D721Med (cell line): ENCODE results near the gene ZBTB49.

Source experiments
- DNase-seq: peaks from one replicate; pipeline ENCODE4 v3.0.0; 2011; ENCODE audit warnings: low spot score; ENCODE audit not compliant: insufficient read length
- FAIRE-seq: peaks from 2 replicates; lab custom pipeline; 2011; peaks lifted over from hg19 to GRCh38; lab: Jason Lieb, UNC
- CTCF ChIP-seq: IDR thresholded peaks from 2 replicates; pipeline ENCODE4 v1.5.1; 2012; ENCODE audit warnings: mild to moderate bottlenecking, control low read depth; ENCODE audit not compliant: insufficient read depth; ENCODE audit errors: missing control alignments

Gene ZBTB49

GRCh38 chr4:4268776-4269175, 21.3 kb upstream of the ZBTB49 start:
- TF ChIP-seq CTCF = no peak
- no peak for FAIRE-seq
- DNase-seq = no peak

- DNase-seq = no peak
- FAIRE-seq = no peak
- TF ChIP-seq CTCF = no peak
Observed at GRCh38 chr4:4269331-4269731, 20.7 kb upstream of the ZBTB49 start.

GRCh38 chr4:4269856-4270255, 20.2 kb upstream of the ZBTB49 start:
- DNase-seq (no peak), FAIRE-seq (no peak)
- no peak for TF ChIP-seq CTCF

GRCh38 chr4:4270529-4270928, 19.5 kb upstream of the ZBTB49 start:
- TF ChIP-seq CTCF = no peak
- DNase-seq = no peak
- no peak for FAIRE-seq

- FAIRE-seq = no peak
- peak; percentile 8 for TF ChIP-seq CTCF
- DNase-seq = no peak
Observed at GRCh38 chr4:4271912-4272311, 18.1 kb upstream of the ZBTB49 start.

GRCh38 chr4:4274226-4274625, 15.8 kb upstream of the ZBTB49 start:
- FAIRE-seq (no peak), DNase-seq (no peak)
- no peak for TF ChIP-seq CTCF

- DNase-seq (no peak), FAIRE-seq (no peak)
- no peak for TF ChIP-seq CTCF
Observed at GRCh38 chr4:4277531-4277930, 12.5 kb upstream of the ZBTB49 start.
